PC-3 (cell line): ENCODE measurements around the gene TSGA10IP. TPM values are rescaled to one million over a fixed set of nuclear protein-coding genes. Genes with fewer than 3 reads are reported as not detected.

Source experiments
- ATAC-seq: fragments of 200-7000 bp; cut with Tn5 transposase; 2 replicates; pipeline ENCODE4 v1.9.1; 2020; ENCODE audit warnings: mild to moderate bottlenecking, moderate library complexity
- BruUV-seq: library from RNA; stranded (reverse); fragments of 400-500 nt; replicated peaks from 2 replicates; lab custom pipeline; 2021; lab: Mats Ljungman, UMichigan
- CTCF ChIA-PET: fragments of 300-600 bp; sonication (Branson Sonifier 250); formaldehyde crosslinking; loops from one replicate; lab custom pipeline; 2022; ENCODE audit warnings: antibody characterized with exemption; lab: Charles Lee
- POLR2A ChIA-PET: fragments of 300-600 bp; sonication (Branson Sonifier 250); formaldehyde crosslinking; loops from one replicate; lab custom pipeline; 2022; ENCODE audit warnings: antibody characterized with exemption; ENCODE audit not compliant: unreplicated experiment; lab: Charles Lee
- DNase-seq: peaks from one replicate; pipeline ENCODE4 v3.0.0-alpha.2; 2015
- H2AFZ ChIP-seq: fragments of 300-600 bp; sonication (generic); 2 replicates; pipeline ENCODE4 v1.6.0; 2016; ENCODE audit warnings: antibody characterized with exemption, low read length
- H3F3A ChIP-seq: fragments of 300-600 bp; sonication (generic); one replicate; pipeline ENCODE4 v1.6.0; 2017; ENCODE audit warnings: antibody characterized with exemption, low read length, control low read depth, mild to moderate bottlenecking; ENCODE audit not compliant: unreplicated experiment
- H3K27ac ChIP-seq: fragments of 300-600 bp; sonication (generic); 2 replicates; pipeline ENCODE4 v1.5.1; 2016; ENCODE audit warnings: mild to moderate bottlenecking, low read length
- H3K27me3 ChIP-seq: fragments of 300-600 bp; sonication (generic); 2 replicates; pipeline ENCODE4 v1.6.1; 2016; ENCODE audit warnings: low read length, mixed read lengths
- H3K36me3 ChIP-seq: fragments of 300-600 bp; sonication (generic); 2 replicates; pipeline ENCODE4 v1.6.1; 2016; ENCODE audit warnings: low read depth, mixed run types, low read length, mixed read lengths
- H3K4me1 ChIP-seq: fragments of 300-600 bp; sonication (generic); 2 replicates; pipeline ENCODE4 v1.5.1; 2016; ENCODE audit warnings: low read length; ENCODE audit not compliant: insufficient read depth
- H3K4me2 ChIP-seq: fragments of 300-600 bp; sonication (generic); 2 replicates; pipeline ENCODE4 v1.6.0; 2016; ENCODE audit warnings: low read length
- H3K4me3 ChIP-seq: fragments of 300-600 bp; sonication (generic); 2 replicates; pipeline ENCODE4 v1.5.1; 2016; ENCODE audit warnings: mild to moderate bottlenecking, low read length, mixed read lengths
- H3K79me2 ChIP-seq: fragments of 300-600 bp; sonication (generic); 2 replicates; pipeline ENCODE4 v1.6.1; 2017; ENCODE audit warnings: low read length, mixed read lengths
- H3K9ac ChIP-seq: fragments of 300-600 bp; sonication (generic); 2 replicates; pipeline ENCODE4 v1.6.0; 2016; ENCODE audit warnings: mild to moderate bottlenecking, low read length
- H3K9me2 ChIP-seq: fragments of 300-600 bp; sonication (generic); replicated peaks from 2 replicates; pipeline ENCODE4 v1.6.1; 2016; ENCODE audit warnings: mixed run types, low read length, mixed read lengths
- H3K9me3 ChIP-seq: fragments of 300-600 bp; sonication (generic); 2 replicates; pipeline ENCODE4 v1.6.1; 2016; ENCODE audit warnings: low read length, mixed read lengths
- H4K20me1 ChIP-seq: fragments of 300-600 bp; sonication (generic); 2 replicates; pipeline ENCODE4 v1.6.1; 2016; ENCODE audit warnings: low read length, mixed read lengths
- CTCF ChIP-seq: fragments of 300-600 bp; sonication (generic); conservative IDR thresholded peaks from 2 replicates; pipeline ENCODE4 v1.5.1; 2017; ENCODE audit warnings: antibody characterized with exemption, low read depth, mild to moderate bottlenecking, low read length
- EZH2 ChIP-seq: fragments of 300-600 bp; sonication (generic); IDR thresholded peaks from one replicate; pipeline ENCODE4 v1.6.1; 2017; ENCODE audit warnings: antibody characterized with exemption, mild to moderate bottlenecking, low read length; ENCODE audit not compliant: unreplicated experiment
- EZH2phosphoT487 ChIP-seq: fragments of 300-600 bp; sonication (generic); IDR thresholded peaks from 2 replicates; pipeline ENCODE4 v1.6.1; 2018; ENCODE audit warnings: mild to moderate bottlenecking, antibody characterized with exemption, low read length, borderline replicate concordance
- intact Hi-C: fragments of 100-400 bp; cut with micrococcal nuclease; formaldehyde crosslinking; loops from 2 replicates; pipeline ENCODE4 v1.9.0; 2023
- total RNA-seq: library from RNA; depleted of rRNA; stranded (reverse); fragments of >200 nt; gene quantifications from 2 replicates; pipeline ENCODE4 v1.2.3, GENCODE V29; 2014

TSGA10IP gene
- total RNA-seq, 1 experiment from 2014 or later: not detected

DNA sequence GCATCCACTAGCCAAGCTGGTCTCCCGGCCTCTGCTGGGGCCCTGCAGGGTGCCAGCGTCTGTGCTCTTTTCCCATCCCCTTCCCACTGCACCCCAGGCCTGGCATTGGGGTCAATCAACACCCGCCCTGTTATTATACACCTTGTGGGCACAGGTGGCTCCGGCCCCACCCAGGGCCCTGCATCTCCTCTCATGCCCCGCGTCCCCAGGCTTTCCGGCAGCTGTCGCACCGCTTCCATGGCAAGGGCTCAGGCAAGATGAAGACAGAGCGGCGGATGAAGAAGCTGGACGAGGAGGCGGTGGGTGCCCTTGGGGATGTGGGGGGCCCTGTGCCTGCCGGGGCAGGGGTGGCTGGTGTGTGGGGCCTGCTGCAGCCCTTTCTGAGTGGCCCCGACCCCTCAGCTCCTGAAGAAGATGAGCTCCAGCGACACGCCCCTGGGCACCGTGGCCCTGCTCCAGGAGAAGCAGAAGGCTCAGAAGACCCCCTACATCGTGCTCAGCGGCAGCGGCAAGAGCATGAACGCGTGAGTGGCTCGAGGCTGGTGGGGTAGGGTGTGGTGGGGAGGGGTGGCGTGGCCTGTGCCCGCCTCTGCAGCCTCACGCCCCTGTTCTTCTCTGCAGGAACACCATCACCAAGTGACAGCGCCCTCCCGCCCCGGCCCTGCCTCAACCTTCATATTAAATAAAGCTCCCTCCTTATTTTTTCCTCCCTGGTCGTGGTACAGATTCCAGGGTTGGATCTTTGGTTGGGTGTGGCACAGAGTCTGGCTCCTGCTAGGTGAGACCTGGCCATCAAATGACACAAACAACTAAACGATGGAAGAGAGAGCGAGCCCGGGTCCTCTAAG lies 33.3 kb downstream of the TSGA10IP start:
- Histone ChIP-seq H3K27me3 (no peaks in the 10 kb centered on the region), H3K9me3 (no peaks in the 10 kb centered on the region), H3K36me3 (peaks cover 28% of the 10 kb centered on the region), H3K4me3 (no peak overlapping the region), H3K4me1 (peaks cover under 1% of the 10 kb centered on the region; the same call in 1 of the 2 replicates), H3K27ac (no peak overlapping the region), H3K9ac (no peak overlapping the region), H2AFZ (no peak overlapping the region), H3K4me2 (no peak overlapping the region), H3K9me2 (no peaks in the 10 kb centered on the region), H3F3A (no peaks in the 10 kb centered on the region), H3K79me2 (no peaks in the 10 kb centered on the region), H4K20me1 (no peaks in the 10 kb centered on the region)
- ChIA-PET POLR2A (interaction anchor here (0.5 kb wide), 1 partner anchor 83 kb away, joined by 3 read pairs; no protein-coding TSS in a partner anchor), CTCF (no interaction called here)
- no TSS peak for BruUV-seq
- DNase-seq (no peak), ATAC-seq (no peak)
- intact Hi-C loops: no loop called here
- TF ChIP-seq EZH2 (no peak), EZH2phosphoT487 (no peak), CTCF (no peak)

DNA sequence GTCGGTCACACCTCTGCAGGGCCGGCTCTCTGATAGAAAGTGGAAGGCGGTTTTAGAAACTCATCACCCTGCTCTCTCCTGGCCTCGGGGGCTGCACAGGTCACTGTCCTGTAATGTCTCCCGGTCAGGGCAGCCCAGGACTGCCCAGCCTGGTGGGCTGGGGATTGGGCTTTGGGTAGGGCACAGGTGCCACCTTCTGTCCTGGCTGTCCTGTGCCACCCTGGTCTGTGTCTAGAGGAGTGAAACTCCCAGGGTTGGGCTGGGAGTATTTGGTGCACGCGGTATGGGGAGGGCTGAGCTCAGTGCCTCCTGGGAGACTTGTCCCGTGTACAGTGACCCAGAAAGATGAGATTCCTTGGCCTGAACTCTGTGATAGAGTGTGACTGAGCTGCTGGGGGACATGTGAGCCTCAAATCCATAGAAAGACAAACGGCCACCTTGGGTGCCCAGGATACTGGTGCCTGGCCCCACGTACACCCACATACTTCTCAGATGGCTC lies 34.0 kb downstream of the TSGA10IP start:
- Histone ChIP-seq H3K27me3 (no peaks in the 10 kb centered on the region), H3K4me3 (no peak overlapping the region), H3K9me2 (no peaks in the 10 kb centered on the region), H2AFZ (no peak overlapping the region), H3K27ac (no peak overlapping the region), H3F3A (no peaks in the 10 kb centered on the region), H3K4me2 (no peak overlapping the region), H3K4me1 (no peaks in the 10 kb centered on the region), H3K9me3 (no peaks in the 10 kb centered on the region), H3K36me3 (peaks cover 28% of the 10 kb centered on the region), H3K9ac (no peak overlapping the region), H3K79me2 (no peaks in the 10 kb centered on the region), H4K20me1 (no peaks in the 10 kb centered on the region)
- no TSS peak for BruUV-seq
- CTCF ChIA-PET: no interaction called here
- DNase-seq: no peak
- intact Hi-C loops: no loop called here
- ATAC-seq: no peak
- TF ChIP-seq CTCF: no peak
- TF ChIP-seq EZH2phosphoT487: no peak
- no peak for TF ChIP-seq EZH2
- POLR2A ChIA-PET: interaction anchor here (0.5 kb wide), 1 partner anchor 84 kb away, joined by 3 read pairs; no protein-coding TSS in a partner anchor
